ENCODE results near the gene GPR137B.
"Not testable (repeated sequence)": the region's sequence is repeated elsewhere in the genome, so short reads cannot be mapped to it uniquely, and the experiment has no call there.

GPR137B gene

DNA sequence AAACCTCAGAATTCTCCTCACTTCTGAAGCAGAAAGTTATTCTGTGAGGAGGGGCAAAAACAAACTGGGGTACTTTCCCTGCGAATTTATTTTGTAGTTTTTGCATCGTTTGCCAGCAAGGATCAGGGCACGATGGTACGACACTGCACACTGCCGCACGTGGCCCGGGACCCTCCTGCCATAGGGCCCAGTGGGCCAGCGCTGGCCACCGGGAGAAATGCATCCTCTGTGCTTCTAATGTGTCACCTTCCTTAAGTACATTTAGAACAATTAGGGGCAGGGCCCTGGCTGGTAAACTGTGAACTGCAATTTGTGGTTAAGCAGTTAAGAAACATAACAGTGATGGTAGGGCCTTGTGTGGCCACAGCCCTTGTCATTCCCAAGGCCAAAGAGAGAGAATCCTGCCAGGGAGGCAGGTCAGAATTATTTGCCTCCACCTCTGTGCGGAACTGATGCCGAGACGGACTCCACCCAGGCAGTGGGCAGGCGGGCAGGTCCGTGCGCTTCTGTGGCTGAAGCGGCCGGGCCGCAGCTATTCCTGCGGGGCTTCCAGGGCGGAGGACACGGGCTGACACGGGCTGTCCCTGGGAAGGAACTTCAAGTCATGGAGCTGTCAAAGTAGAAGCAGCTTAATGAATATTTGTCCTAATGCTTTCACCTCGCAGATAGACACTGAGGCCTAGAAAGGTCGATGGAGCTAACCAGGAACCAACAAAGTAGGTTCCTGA, 12.5 kb downstream of the GPR137B start:
- Histone ChIP-seq H3K27me3 (no peaks in the 10 kb centered on the region), H3K4me1 (no peaks in the 10 kb centered on the region), H3K9me3 (no peaks in the 10 kb centered on the region), H3K4me3 (ENCODE audit: low read depth, low read length) (no peak overlapping the region), H3K36me3 (no peaks in the 10 kb centered on the region)
- DNase-seq, result no peak
- TF ChIP-seq, protein P1, sequence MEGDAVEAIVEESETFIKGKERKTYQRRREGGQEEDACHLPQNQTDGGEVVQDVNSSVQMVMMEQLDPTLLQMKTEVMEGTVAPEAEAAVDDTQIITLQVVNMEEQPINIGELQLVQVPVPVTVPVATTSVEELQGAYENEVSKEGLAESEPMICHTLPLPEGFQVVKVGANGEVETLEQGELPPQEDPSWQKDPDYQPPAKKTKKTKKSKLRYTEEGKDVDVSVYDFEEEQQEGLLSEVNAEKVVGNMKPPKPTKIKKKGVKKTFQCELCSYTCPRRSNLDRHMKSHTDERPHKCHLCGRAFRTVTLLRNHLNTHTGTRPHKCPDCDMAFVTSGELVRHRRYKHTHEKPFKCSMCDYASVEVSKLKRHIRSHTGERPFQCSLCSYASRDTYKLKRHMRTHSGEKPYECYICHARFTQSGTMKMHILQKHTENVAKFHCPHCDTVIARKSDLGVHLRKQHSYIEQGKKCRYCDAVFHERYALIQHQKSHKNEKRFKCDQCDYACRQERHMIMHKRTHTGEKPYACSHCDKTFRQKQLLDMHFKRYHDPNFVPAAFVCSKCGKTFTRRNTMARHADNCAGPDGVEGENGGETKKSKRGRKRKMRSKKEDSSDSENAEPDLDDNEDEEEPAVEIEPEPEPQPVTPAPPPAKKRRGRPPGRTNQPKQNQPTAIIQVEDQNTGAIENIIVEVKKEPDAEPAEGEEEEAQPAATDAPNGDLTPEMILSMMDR (IDR thresholded peaks at IDR 0.05; ENCODE audit: low read depth, low read length), result no peak

DNA sequence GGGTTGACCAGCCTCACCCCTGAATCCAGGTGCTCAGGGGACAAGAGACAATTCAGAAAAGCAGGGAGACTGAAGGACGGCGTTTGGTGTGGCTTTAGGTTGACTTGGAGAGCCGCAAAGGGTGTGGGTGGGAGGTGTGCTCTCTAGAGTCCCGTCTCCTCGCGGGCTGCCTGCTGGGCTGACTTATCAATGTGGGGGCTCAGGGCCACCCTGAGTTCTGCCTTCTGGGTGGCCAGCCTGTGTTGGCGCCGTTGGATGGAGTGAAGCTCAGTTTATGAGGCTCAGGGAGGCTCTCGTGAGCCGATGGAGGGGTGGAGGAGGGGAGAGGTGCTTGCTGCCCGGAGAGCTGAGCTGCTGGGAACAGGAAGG, 13.0 kb downstream of the GPR137B start:
- no peaks in the 10 kb centered on the region for H3K27me3 ChIP-seq
- H3K4me3 ChIP-seq (ENCODE audit: low read depth, low read length), result no peak overlapping the region
- H3K36me3 ChIP-seq, result no peaks in the 10 kb centered on the region
- TF ChIP-seq, protein P1 (IDR thresholded peaks at IDR 0.05; ENCODE audit: low read depth, low read length), result no peak
- H3K4me1 ChIP-seq, result no peaks in the 10 kb centered on the region
- no peak for DNase-seq
- no peaks in the 10 kb centered on the region for H3K9me3 ChIP-seq

DNA sequence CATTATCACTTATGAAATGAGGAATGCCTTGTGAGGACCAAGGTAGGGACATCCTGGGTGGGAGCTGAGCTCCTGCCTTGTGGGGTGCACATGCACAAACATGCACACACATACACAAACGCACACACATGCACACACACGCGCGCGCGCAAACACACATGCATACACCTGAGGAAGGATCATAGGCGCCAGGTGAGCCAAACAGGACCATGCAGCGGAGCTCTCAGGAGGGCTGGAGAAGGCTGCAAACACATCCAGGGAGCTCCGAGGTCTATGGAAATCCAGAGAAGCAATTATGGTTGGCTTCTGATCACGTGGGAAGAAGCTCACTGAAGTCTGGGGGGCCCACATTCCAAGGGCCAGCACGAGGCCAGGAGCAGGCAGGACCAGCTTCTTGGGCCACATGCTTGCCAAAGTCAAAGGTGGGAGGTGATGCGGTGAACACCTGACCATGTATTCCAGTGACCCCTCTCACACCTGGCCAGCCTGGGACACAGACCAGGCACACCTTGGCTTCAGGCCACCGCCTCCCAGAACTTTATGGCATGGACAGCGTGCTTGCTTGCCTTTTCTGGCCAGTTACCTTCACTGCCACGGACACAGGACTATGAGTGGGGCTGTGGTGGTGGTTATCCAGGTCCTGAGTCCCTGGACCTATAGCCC, 13.6 kb downstream of the GPR137B start:
- TF ChIP-seq, protein P1 (IDR thresholded peaks at IDR 0.05; ENCODE audit: low read depth, low read length), result no peak
- Histone ChIP-seq H3K4me1 (no peaks in the 10 kb centered on the region), H3K9me3 (no peaks in the 10 kb centered on the region), H3K4me3 (ENCODE audit: low read depth, low read length) (no peak overlapping the region), H3K36me3 (no peaks in the 10 kb centered on the region), H3K27me3 (no peaks in the 10 kb centered on the region)
- DNase-seq, result no peak

DNA sequence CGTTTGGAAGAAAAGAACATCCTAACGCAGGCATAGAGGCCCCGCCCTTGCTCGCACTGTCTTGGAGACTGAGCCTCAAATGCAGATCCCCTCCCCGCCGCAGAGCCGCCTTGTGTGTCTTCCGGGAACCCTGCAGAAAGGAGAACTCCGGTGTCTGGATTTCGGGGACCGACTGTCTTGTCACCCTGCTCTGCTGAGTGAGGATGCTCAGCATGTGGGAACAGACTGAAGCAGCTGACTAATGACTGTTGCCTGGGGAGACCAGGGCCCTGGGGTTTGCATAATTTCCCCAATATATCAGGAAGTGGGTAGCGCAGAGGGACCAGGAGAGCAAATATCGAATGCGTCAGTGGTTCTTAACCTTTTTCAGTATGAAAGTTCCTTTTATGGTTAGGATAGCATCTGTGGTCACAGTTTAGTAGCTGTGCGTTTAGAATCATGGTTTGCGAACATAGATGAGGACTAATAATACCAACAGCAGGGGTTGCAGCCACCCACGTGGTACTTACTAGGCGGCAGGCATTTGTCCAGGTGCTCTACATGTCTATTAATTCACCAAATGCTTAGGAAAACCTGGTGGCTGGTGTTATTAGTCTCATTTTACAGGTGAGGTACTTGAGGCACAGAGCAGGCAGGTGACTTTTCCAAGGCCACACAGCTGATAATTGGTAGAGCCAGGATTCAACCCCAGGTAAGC, 14.3 kb downstream of the GPR137B start:
- DNase-seq, result no peak
- Histone ChIP-seq H3K36me3 (no peaks in the 10 kb centered on the region), H3K9me3 (no peaks in the 10 kb centered on the region), H3K4me1 (no peaks in the 10 kb centered on the region), H3K27me3 (no peaks in the 10 kb centered on the region), H3K4me3 (ENCODE audit: low read depth, low read length) (no peak overlapping the region)
- TF ChIP-seq, protein P1 (IDR thresholded peaks at IDR 0.05; ENCODE audit: low read depth, low read length), result no peak

DNA sequence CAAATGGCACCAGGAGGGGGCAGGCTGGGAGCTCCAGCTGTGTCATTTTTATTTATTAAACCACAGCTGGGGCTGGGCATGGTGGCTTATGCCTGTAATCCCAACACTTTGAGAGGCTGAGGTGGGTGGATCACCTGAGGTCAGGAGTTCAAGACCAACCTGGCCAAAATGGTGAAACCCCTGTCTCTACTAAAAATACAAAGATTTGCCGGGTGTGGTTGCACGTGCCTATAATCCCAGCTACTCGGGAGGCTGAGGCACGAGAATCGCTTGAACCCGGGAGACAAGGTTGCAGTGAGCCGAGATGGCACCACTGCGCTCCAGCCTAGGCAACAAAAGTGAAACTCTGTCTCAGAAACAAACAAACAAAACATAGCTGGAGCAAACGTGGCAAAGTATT, 15.7 kb downstream of the GPR137B start:
- not testable (repeated sequence) for H3K4me1 ChIP-seq; H3K27me3 ChIP-seq; H3K36me3 ChIP-seq; H3K4me3 ChIP-seq (ENCODE audit: low read depth, low read length); DNase-seq; H3K9me3 ChIP-seq

DNA sequence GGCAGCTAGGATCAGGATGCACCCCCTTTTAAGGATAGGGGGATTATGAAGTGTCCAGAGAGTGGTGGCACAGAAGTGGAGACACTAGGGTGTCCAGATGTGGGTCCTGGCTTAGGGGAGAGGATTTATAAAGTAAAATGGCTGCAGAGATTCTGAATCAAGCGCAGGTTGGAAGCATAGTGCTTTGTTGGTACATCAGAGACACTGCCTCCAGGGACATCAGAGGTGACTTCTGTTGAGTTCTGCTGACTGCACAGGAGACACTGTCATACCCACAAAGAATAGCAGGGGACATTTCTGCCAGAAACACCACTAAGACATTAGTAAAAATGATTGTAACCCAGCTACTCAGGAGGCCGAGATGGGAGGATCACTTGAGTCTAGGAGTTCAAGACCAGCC, 16.4 kb downstream of the GPR137B start:
- DNase-seq, result no peak
- Histone ChIP-seq H3K36me3 (no peaks in the 10 kb centered on the region), H3K27me3 (no peaks in the 10 kb centered on the region), H3K4me3 (ENCODE audit: low read depth, low read length) (no peak overlapping the region), H3K4me1 (no peaks in the 10 kb centered on the region), H3K9me3 (no peaks in the 10 kb centered on the region)
- TF ChIP-seq, protein P1 (IDR thresholded peaks at IDR 0.05; ENCODE audit: low read depth, low read length), result no peak

All from BE2C (cell line).